PFSK-1 (cell line): ENCODE results near the gene BLTP3A.

Experiments used
- FOXP2 ChIP-seq: optimal IDR thresholded peaks from 2 replicates; pipeline ENCODE3; 2011; ENCODE audit warnings: borderline replicate concordance, control low read depth, inconsistent platforms; ENCODE audit not compliant: insufficient read depth; ENCODE audit errors: extremely low read length, extremely low read depth
- TF ChIP-seq, protein P1 (sequence below), 2 experiments: IDR thresholded peaks; 2 replicates each; pipeline versions ENCODE4 v1.6.1 to v1.8.0; 2011 to 2012; ENCODE audit warnings: low read depth in 2 of 2, low read length in 2 of 2, control low read depth in 1 of 2, inconsistent platforms in 1 of 2, mild to moderate bottlenecking in 1 of 2, moderate library complexity in 1 of 2; ENCODE audit not compliant: insufficient read depth in 1 of 2

DNA sequence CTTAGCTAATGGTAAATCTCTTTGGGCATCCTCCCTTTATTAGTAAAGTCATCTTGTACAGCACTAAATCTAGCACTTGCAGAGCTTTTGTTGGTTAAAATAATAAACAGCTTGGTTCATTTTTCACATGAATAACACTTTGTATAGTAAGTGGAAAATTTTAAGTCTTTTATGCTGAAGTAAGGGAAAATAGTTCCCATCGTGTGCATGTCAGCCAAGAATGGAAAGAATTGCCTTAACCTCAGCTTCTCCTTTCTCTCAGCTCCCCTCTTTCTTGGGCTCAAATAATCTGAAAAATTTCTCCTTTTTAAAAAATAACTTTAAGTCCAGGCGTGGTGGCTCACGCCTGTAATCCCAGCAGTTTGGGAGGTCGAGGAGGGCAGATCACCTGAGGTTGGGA is 18.0 kb upstream of the BLTP3A start:
- TF ChIP-seq FOXP2, result no peak
- TF ChIP-seq, protein P1, sequence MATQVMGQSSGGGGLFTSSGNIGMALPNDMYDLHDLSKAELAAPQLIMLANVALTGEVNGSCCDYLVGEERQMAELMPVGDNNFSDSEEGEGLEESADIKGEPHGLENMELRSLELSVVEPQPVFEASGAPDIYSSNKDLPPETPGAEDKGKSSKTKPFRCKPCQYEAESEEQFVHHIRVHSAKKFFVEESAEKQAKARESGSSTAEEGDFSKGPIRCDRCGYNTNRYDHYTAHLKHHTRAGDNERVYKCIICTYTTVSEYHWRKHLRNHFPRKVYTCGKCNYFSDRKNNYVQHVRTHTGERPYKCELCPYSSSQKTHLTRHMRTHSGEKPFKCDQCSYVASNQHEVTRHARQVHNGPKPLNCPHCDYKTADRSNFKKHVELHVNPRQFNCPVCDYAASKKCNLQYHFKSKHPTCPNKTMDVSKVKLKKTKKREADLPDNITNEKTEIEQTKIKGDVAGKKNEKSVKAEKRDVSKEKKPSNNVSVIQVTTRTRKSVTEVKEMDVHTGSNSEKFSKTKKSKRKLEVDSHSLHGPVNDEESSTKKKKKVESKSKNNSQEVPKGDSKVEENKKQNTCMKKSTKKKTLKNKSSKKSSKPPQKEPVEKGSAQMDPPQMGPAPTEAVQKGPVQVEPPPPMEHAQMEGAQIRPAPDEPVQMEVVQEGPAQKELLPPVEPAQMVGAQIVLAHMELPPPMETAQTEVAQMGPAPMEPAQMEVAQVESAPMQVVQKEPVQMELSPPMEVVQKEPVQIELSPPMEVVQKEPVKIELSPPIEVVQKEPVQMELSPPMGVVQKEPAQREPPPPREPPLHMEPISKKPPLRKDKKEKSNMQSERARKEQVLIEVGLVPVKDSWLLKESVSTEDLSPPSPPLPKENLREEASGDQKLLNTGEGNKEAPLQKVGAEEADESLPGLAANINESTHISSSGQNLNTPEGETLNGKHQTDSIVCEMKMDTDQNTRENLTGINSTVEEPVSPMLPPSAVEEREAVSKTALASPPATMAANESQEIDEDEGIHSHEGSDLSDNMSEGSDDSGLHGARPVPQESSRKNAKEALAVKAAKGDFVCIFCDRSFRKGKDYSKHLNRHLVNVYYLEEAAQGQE (IDR thresholded peaks at IDR 0.05; ENCODE audit: insufficient read depth in 1 of 2, low read depth in 2 of 2, low read length in 2 of 2), result no peak
